ENCODE results near the gene SLITRK4. TPM values are rescaled to one million over a fixed set of nuclear protein-coding genes. Genes with fewer than 3 reads are reported as not detected.

SLITRK4 gene
- total RNA-seq, 1 experiment from 2014 or later: not detected

GRCh38 chrX:143648705-143649104 lies 12.8 kb upstream of the SLITRK4 start:
- Histone ChIP-seq H3K4me3 (ENCODE audit: low read depth in 2 of 2, low read length in 2 of 2) (no peak overlapping the region), H3K27ac (ENCODE audit: low read length) (no peak overlapping the region), H3K9me3 (ENCODE audit: control insufficient read depth, insufficient read depth, low read depth, low read length) (no peaks in the 10 kb centered on the region), H3K4me1 (ENCODE audit: control insufficient read depth, insufficient read depth, low read length) (no peaks in the 10 kb centered on the region), H3K36me3 (ENCODE audit: control insufficient read depth, insufficient read depth, low read length) (no peaks in the 10 kb centered on the region), H3K27me3 (ENCODE audit: control insufficient read depth, insufficient read depth, low read length) (no peaks in the 10 kb centered on the region)
- intact Hi-C loops (cut with micrococcal nuclease; ENCODE audit: unreplicated experiment): no loop called here
- ChIA-PET CTCF (no interaction called here), POLR2A (no interaction called here)
- TF ChIP-seq TCF7L2 (IDR thresholded peaks at IDR 0.05; ENCODE audit: low read depth, low read length) (no peak), CTCF (IDR thresholded peaks at IDR 0.05) (peak; percentile 20; the same call in 1 of the 2 replicates)
- in situ Hi-C loops (cut with HindIII; ENCODE audit: low pct_unique_long_range_greater_than_20kb, low sequenced_read_pairs): no loop called here
- BruUV-seq (replicated peaks): no TSS peak
- no peak for DNase-seq (ENCODE audit: low read depth, low spot score)
- ATAC-seq: no peak

- CTCF ChIA-PET: no interaction called here
- H3K27ac ChIP-seq (ENCODE audit: low read length): no peak overlapping the region
- DNase-seq (ENCODE audit: low read depth, low spot score): no peak
- no peaks in the 10 kb centered on the region for H3K36me3 ChIP-seq (ENCODE audit: control insufficient read depth, insufficient read depth, low read length)
- POLR2A ChIA-PET: no interaction called here
- ATAC-seq: no peak
- intact Hi-C loops (cut with micrococcal nuclease; ENCODE audit: unreplicated experiment) (no loop called here), in situ Hi-C loops (cut with HindIII; ENCODE audit: low pct_unique_long_range_greater_than_20kb, low sequenced_read_pairs) (no loop called here)
- H3K27me3 ChIP-seq (ENCODE audit: control insufficient read depth, insufficient read depth, low read length): no peaks in the 10 kb centered on the region
- H3K4me1 ChIP-seq (ENCODE audit: control insufficient read depth, insufficient read depth, low read length): no peaks in the 10 kb centered on the region
- TF ChIP-seq REST (IDR thresholded peaks at IDR 0.05; ENCODE audit: insufficient read depth in 1 of 2, low read depth in 2 of 2, low read length in 1 of 2): no peak
- no peak for TF ChIP-seq TCF7L2 (IDR thresholded peaks at IDR 0.05; ENCODE audit: low read depth, low read length)
- no peak for TF ChIP-seq CTCF (IDR thresholded peaks at IDR 0.05)
- no peak for TF ChIP-seq SIN3A (IDR thresholded peaks at IDR 0.05; ENCODE audit: borderline replicate concordance, insufficient read depth, low read depth, low read length)
- no peak for TF ChIP-seq POLR2AphosphoS5 (IDR thresholded peaks at IDR 0.05; ENCODE audit: low read depth, low read length)
- no TSS peak for BruUV-seq (replicated peaks)
- no peaks in the 10 kb centered on the region for H3K9me3 ChIP-seq (ENCODE audit: control insufficient read depth, insufficient read depth, low read depth, low read length)
- no peak overlapping the region for H3K4me3 ChIP-seq (ENCODE audit: low read depth in 2 of 2, low read length in 2 of 2)
Observed at GRCh38 chrX:143642426-143642825, 6.5 kb upstream of the SLITRK4 start.

GRCh38 chrX:143636831-143637230 lies 930 bp upstream of the SLITRK4 start:
- no TSS peak for BruUV-seq (replicated peaks)
- CTCF ChIA-PET: no interaction called here

More at GRCh38 chrX:143636831-143637230, 930 bp upstream of the SLITRK4 start:
- TF ChIP-seq REST (IDR thresholded peaks at IDR 0.05; ENCODE audit: insufficient read depth in 1 of 2, low read depth in 2 of 2, low read length in 1 of 2) (no peak), CTCF (IDR thresholded peaks at IDR 0.05) (no peak), POLR2AphosphoS5 (IDR thresholded peaks at IDR 0.05; ENCODE audit: low read depth, low read length) (no peak), SIN3A (IDR thresholded peaks at IDR 0.05; ENCODE audit: borderline replicate concordance, insufficient read depth, low read depth, low read length) (no peak), TCF7L2 (IDR thresholded peaks at IDR 0.05; ENCODE audit: low read depth, low read length) (no peak)
- in situ Hi-C loops (cut with HindIII; ENCODE audit: low pct_unique_long_range_greater_than_20kb, low sequenced_read_pairs): no loop called here
- DNase-seq (ENCODE audit: low read depth, low spot score) (no peak), ATAC-seq (no peak)
- Histone ChIP-seq H3K4me1 (ENCODE audit: control insufficient read depth, insufficient read depth, low read length) (no peaks in the 10 kb centered on the region), H3K27me3 (ENCODE audit: control insufficient read depth, insufficient read depth, low read length) (no peaks in the 10 kb centered on the region), H3K36me3 (ENCODE audit: control insufficient read depth, insufficient read depth, low read length) (no peaks in the 10 kb centered on the region), H3K27ac (ENCODE audit: low read length) (no peak overlapping the region), H3K4me3 (ENCODE audit: low read depth in 2 of 2, low read length in 2 of 2) (no peak overlapping the region), H3K9me3 (ENCODE audit: control insufficient read depth, insufficient read depth, low read depth, low read length) (no peaks in the 10 kb centered on the region)
- intact Hi-C loops (cut with micrococcal nuclease; ENCODE audit: unreplicated experiment): no loop called here
- POLR2A ChIA-PET: no interaction called here

Data from Panc1 (cell line).